PC-9 (cell line): Measurements from ENCODE around the gene HTT.

Experiments used
- EZH2 ChIP-seq: fragments of 200-600 bp; sonication (generic); IDR thresholded peaks from 2 replicates; pipeline ENCODE4 v1.8.0; 2017; ENCODE audit warnings: antibody characterized with exemption, low read depth
- TF ChIP-seq, protein P1 (sequence below): fragments of 200-600 bp; sonication (generic); conservative IDR thresholded peaks from 2 replicates; pipeline ENCODE4 v1.6.1; 2017; ENCODE audit warnings: mixed run types, antibody characterized with exemption, mild to moderate bottlenecking, moderate library complexity

DNA sequence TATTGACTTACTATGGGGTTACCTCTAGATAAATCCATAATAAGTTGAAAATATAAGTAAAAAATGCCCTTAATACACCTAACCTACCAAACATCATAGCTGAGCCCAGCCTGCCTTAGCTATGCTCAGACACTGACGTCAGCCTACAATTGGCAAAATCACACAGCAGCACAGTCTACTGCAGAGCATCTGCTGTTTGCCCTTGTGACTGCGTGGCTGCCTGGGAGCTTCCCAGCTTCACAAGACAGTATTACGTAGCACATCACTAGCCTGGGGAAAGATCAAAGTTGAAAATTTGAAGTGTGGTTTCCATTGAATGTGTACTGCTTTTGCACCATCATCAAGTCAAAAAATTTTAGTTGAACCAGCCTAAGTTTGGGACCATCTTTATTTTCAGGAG lies 8.9 kb upstream of the HTT start:
- TF ChIP-seq, protein P1, sequence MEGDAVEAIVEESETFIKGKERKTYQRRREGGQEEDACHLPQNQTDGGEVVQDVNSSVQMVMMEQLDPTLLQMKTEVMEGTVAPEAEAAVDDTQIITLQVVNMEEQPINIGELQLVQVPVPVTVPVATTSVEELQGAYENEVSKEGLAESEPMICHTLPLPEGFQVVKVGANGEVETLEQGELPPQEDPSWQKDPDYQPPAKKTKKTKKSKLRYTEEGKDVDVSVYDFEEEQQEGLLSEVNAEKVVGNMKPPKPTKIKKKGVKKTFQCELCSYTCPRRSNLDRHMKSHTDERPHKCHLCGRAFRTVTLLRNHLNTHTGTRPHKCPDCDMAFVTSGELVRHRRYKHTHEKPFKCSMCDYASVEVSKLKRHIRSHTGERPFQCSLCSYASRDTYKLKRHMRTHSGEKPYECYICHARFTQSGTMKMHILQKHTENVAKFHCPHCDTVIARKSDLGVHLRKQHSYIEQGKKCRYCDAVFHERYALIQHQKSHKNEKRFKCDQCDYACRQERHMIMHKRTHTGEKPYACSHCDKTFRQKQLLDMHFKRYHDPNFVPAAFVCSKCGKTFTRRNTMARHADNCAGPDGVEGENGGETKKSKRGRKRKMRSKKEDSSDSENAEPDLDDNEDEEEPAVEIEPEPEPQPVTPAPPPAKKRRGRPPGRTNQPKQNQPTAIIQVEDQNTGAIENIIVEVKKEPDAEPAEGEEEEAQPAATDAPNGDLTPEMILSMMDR, result no peak
- TF ChIP-seq EZH2, result no peak
